Measurements from ENCODE around the gene BPIFA3.

The BPIFA3 gene

GRCh38 chr20:33191484-33191883 lies 25.7 kb upstream of the BPIFA3 start:
- no peak overlapping the region for H3K4me3 ChIP-seq (ENCODE audit: low read depth, low read length)
- TF ChIP-seq CTCF (conservative IDR thresholded peaks at IDR 0.05; ENCODE audit: low read depth, low read length), result no peak
- DNase-seq (ENCODE audit: low read depth), result no peak

GRCh38 chr20:33191955-33192354 lies 25.2 kb upstream of the BPIFA3 start:
- no peak for DNase-seq (ENCODE audit: low read depth)
- TF ChIP-seq CTCF (conservative IDR thresholded peaks at IDR 0.05; ENCODE audit: low read depth, low read length), result no peak
- no peak overlapping the region for H3K4me3 ChIP-seq (ENCODE audit: low read depth, low read length)

GRCh38 chr20:33192912-33193501 lies 24.1 kb upstream of the BPIFA3 start:
- DNase-seq (ENCODE audit: low read depth), result no peak
- no peak for TF ChIP-seq CTCF (conservative IDR thresholded peaks at IDR 0.05; ENCODE audit: low read depth, low read length)
- no peak overlapping the region for H3K4me3 ChIP-seq (ENCODE audit: low read depth, low read length)

- no peak for DNase-seq (ENCODE audit: low read depth)
- TF ChIP-seq CTCF (conservative IDR thresholded peaks at IDR 0.05; ENCODE audit: low read depth, low read length), result no peak
- no peak overlapping the region for H3K4me3 ChIP-seq (ENCODE audit: low read depth, low read length)
Observed at GRCh38 chr20:33199026-33199425, 18.1 kb upstream of the BPIFA3 start.

- no peak for DNase-seq (ENCODE audit: low read depth)
Observed at GRCh38 chr20:33202451-33202850, 14.7 kb upstream of the BPIFA3 start.

GRCh38 chr20:33203444-33203843 lies 13.7 kb upstream of the BPIFA3 start:
- no peak for DNase-seq (ENCODE audit: low read depth)
- no peak for TF ChIP-seq CTCF (conservative IDR thresholded peaks at IDR 0.05; ENCODE audit: low read depth, low read length)
- H3K4me3 ChIP-seq (ENCODE audit: low read depth, low read length), result no peak overlapping the region

More at GRCh38 chr20:33202451-33202850, 14.7 kb upstream of the BPIFA3 start:
- TF ChIP-seq CTCF (conservative IDR thresholded peaks at IDR 0.05; ENCODE audit: low read depth, low read length), result no peak
- H3K4me3 ChIP-seq (ENCODE audit: low read depth, low read length), result no peak overlapping the region

GRCh38 chr20:33209789-33210188 lies 7.4 kb upstream of the BPIFA3 start:
- H3K4me3 ChIP-seq (ENCODE audit: low read depth, low read length), result no peak overlapping the region
- TF ChIP-seq CTCF (conservative IDR thresholded peaks at IDR 0.05; ENCODE audit: low read depth, low read length), result no peak
- DNase-seq (ENCODE audit: low read depth), result peak; percentile 71

All from choroid plexus epithelial cell (primary cell).